WTC11 (cell line): ENCODE results near the gene RSU1. TPM values are rescaled to one million over a fixed set of nuclear protein-coding genes. Genes with fewer than 3 reads are reported as not detected.

ENCODE experiments used
- ATAC-seq: fragments of 200-7000 bp; cut with Tn5 transposase; 2 replicates; pipeline ENCODE4 v1.10.0; 2021; ENCODE audit warnings: mild to moderate bottlenecking, moderate library complexity
- CTCF ChIA-PET: fragments of 300-600 bp; sonication (Branson Sonifier 250); formaldehyde crosslinking; loops from one replicate; lab custom pipeline; 2021; ENCODE audit warnings: antibody characterized with exemption; lab: Charles Lee
- POLR2A ChIA-PET: fragments of 350-600 bp; sonication (Branson Sonifier 250); formaldehyde crosslinking; loops from one replicate; lab custom pipeline; 2021; ENCODE audit warnings: antibody characterized with exemption; lab: Charles Lee
- DNase-seq: peaks from one replicate; pipeline ENCODE4 v3.0.0; 2021; ENCODE audit warnings: low spot score
- H3K27ac Mint-ChIP-seq: 2 replicates; pipeline ENCODE4 v1.8.0; 2021; ENCODE audit warnings: mixed read lengths
- H3K27me3 Mint-ChIP-seq: 2 replicates; pipeline ENCODE4 v1.8.0; 2021; ENCODE audit warnings: low read depth, mild to moderate bottlenecking, moderate library complexity, mixed read lengths
- H3K36me3 Mint-ChIP-seq: 2 replicates; pipeline ENCODE4 v1.8.0; 2021; ENCODE audit warnings: mixed read lengths
- H3K4me1 Mint-ChIP-seq: 2 replicates; pipeline ENCODE4 v1.8.0; 2022; ENCODE audit warnings: mixed read lengths
- H3K4me3 Mint-ChIP-seq: 2 replicates; pipeline ENCODE4 v1.8.0; 2021; ENCODE audit warnings: mild to moderate bottlenecking, moderate library complexity, mixed read lengths
- H3K9me3 Mint-ChIP-seq: 2 replicates; pipeline ENCODE4 v1.8.0; 2021; ENCODE audit warnings: mixed read lengths
- ATF3 ChIP-seq: sonication (generic); formaldehyde crosslinking; conservative IDR thresholded peaks from 2 replicates; pipeline ENCODE4 v1.8.1; 2022; ENCODE audit warnings: mild to moderate bottlenecking, missing genetic modification reagents
- E2F5 ChIP-seq: sonication (generic); formaldehyde crosslinking; IDR thresholded peaks from 2 replicates; pipeline ENCODE4 v1.8.1; 2022; ENCODE audit warnings: mild to moderate bottlenecking, moderate library complexity, missing genetic modification reagents
- ELF4 ChIP-seq: sonication (generic); formaldehyde crosslinking; IDR thresholded peaks from 2 replicates; pipeline ENCODE4 v1.8.1; 2022; ENCODE audit warnings: low read depth, mild to moderate bottlenecking, moderate library complexity, missing genetic modification reagents
- HMGA2 ChIP-seq: fragments of 250-450 bp; sonication (Bioruptor Pico); IDR thresholded peaks from 2 replicates; pipeline ENCODE4 v1.4.0; 2021; ENCODE audit warnings: mild to moderate bottlenecking, moderate library complexity
- HMGXB4 ChIP-seq: sonication (generic); formaldehyde crosslinking; IDR thresholded peaks from 2 replicates; pipeline ENCODE4 v1.8.1; 2023; ENCODE audit warnings: mild to moderate bottlenecking, moderate library complexity, missing genetic modification reagents
- KAT7 ChIP-seq: sonication (generic); formaldehyde crosslinking; IDR thresholded peaks from 2 replicates; pipeline ENCODE4 v1.8.1; 2023; ENCODE audit warnings: missing genetic modification reagents, mild to moderate bottlenecking, borderline replicate concordance
- MYBL2 ChIP-seq: sonication (generic); formaldehyde crosslinking; IDR thresholded peaks from 2 replicates; pipeline ENCODE4 v1.8.1; 2023; ENCODE audit warnings: mild to moderate bottlenecking, moderate library complexity, missing genetic modification reagents
- RORB ChIP-seq: fragments of 250-450 bp; sonication (Bioruptor Pico); IDR thresholded peaks from 2 replicates; pipeline ENCODE4 v1.9.0; 2021; ENCODE audit warnings: mild to moderate bottlenecking
- SMAD4 ChIP-seq: sonication (generic); formaldehyde crosslinking; IDR thresholded peaks from 2 replicates; pipeline ENCODE4 v1.8.0; 2022; ENCODE audit warnings: mild to moderate bottlenecking, missing genetic modification reagents
- STAT6 ChIP-seq: sonication (generic); formaldehyde crosslinking; conservative IDR thresholded peaks from 2 replicates; pipeline ENCODE4 v1.8.1; 2023; ENCODE audit warnings: mild to moderate bottlenecking, low read depth, missing genetic modification reagents, moderate library complexity
- TEAD4 ChIP-seq: sonication (generic); formaldehyde crosslinking; IDR thresholded peaks from 2 replicates; pipeline ENCODE4 v1.8.0; 2022; ENCODE audit warnings: mild to moderate bottlenecking, missing genetic modification reagents
- USF2 ChIP-seq: sonication (generic); formaldehyde crosslinking; IDR thresholded peaks from 2 replicates; pipeline ENCODE4 v1.8.1; 2023; ENCODE audit warnings: mild to moderate bottlenecking, missing genetic modification reagents, moderate library complexity
- ZBTB43 ChIP-seq: sonication (generic); formaldehyde crosslinking; IDR thresholded peaks from 2 replicates; pipeline ENCODE4 v1.8.1; 2023; ENCODE audit warnings: mild to moderate bottlenecking, missing genetic modification reagents
- ZNF121 ChIP-seq: sonication (generic); formaldehyde crosslinking; IDR thresholded peaks from 2 replicates; pipeline ENCODE4 v1.8.0; 2023; ENCODE audit warnings: missing genetic modification reagents
- ZNF138 ChIP-seq: sonication (generic); formaldehyde crosslinking; conservative IDR thresholded peaks from 2 replicates; pipeline ENCODE4 v1.8.1; 2022; ENCODE audit warnings: mild to moderate bottlenecking, moderate library complexity, missing genetic modification reagents
- ZNF219 ChIP-seq: sonication (generic); formaldehyde crosslinking; IDR thresholded peaks from 2 replicates; pipeline ENCODE4 v1.8.0; 2023; ENCODE audit warnings: missing genetic modification reagents, mild to moderate bottlenecking, borderline replicate concordance
- ZNF232 ChIP-seq: sonication (generic); formaldehyde crosslinking; IDR thresholded peaks from 2 replicates; pipeline ENCODE4 v1.8.0; 2022; ENCODE audit warnings: mild to moderate bottlenecking, missing genetic modification reagents
- ZNF281 ChIP-seq: sonication (generic); formaldehyde crosslinking; IDR thresholded peaks from 2 replicates; pipeline ENCODE4 v1.8.0; 2023; ENCODE audit warnings: mild to moderate bottlenecking, missing genetic modification reagents
- ZNF423 ChIP-seq: fragments of 250-450 bp; sonication (Bioruptor Pico); IDR thresholded peaks from 2 replicates; pipeline ENCODE4 v2.1.2; 2022; ENCODE audit warnings: mild to moderate bottlenecking, moderate library complexity
- ZNF671 ChIP-seq: fragments of 250-450 bp; sonication (Bioruptor Pico); IDR thresholded peaks from 2 replicates; pipeline ENCODE4 v1.8.0; 2021; ENCODE audit warnings: mild to moderate bottlenecking
- ZSCAN18 ChIP-seq: fragments of 250-450 bp; sonication (Bioruptor Pico); IDR thresholded peaks from 2 replicates; pipeline ENCODE4 v2.1.2; 2022; ENCODE audit warnings: mild to moderate bottlenecking, moderate library complexity
- total RNA-seq: library from RNA; stranded (reverse); gene quantifications from 3 replicates; pipeline ENCODE4 v1.2.3, GENCODE V29; 2021

The RSU1 gene
- total RNA-seq, 1 experiment from 2014 or later: 46.4 TPM

GRCh38 chr10:16853809-16854208 lies 36.6 kb upstream of the RSU1 start:
- CTCF ChIA-PET: interaction anchor here (1.2 kb wide), 1 partner anchor 522 kb away, joined by 3 read pairs; no protein-coding TSS in a partner anchor
- DNase-seq: no peak
- no peaks in the 10 kb centered on the region for H3K36me3 Mint-ChIP-seq
- H3K4me1 Mint-ChIP-seq: peaks cover 50% of the 10 kb centered on the region
- TF ChIP-seq RORB (CRISPR knock-in tag) (no peak), ZNF232 (CRISPR knock-in tag) (no peak), STAT6 (CRISPR knock-in tag) (no peak), HMGA2 (CRISPR knock-in tag) (no peak), SMAD4 (CRISPR knock-in tag) (no peak), KAT7 (CRISPR knock-in tag) (no peak), ZNF138 (CRISPR knock-in tag) (no peak), ZSCAN18 (CRISPR knock-in tag) (no peak), MYBL2 (CRISPR knock-in tag) (no peak), ZNF219 (no peak), E2F5 (CRISPR knock-in tag) (no peak), ZBTB43 (CRISPR knock-in tag) (no peak)
- TF ChIP-seq, all 79 proteins: peak for 0
- no peaks in the 10 kb centered on the region for H3K9me3 Mint-ChIP-seq
- ATAC-seq: no peak
- POLR2A ChIA-PET: no interaction called here
- no peak overlapping the region for H3K4me3 Mint-ChIP-seq
- no peak overlapping the region for H3K27ac Mint-ChIP-seq
- no peaks in the 10 kb centered on the region for H3K27me3 Mint-ChIP-seq

GRCh38 chr10:16853201-16853600 lies 36.0 kb upstream of the RSU1 start:
- ChIA-PET POLR2A (no interaction called here), CTCF (interaction anchor here (0.6 kb wide), 1 partner anchor 442 kb away, joined by 3 read pairs; no protein-coding TSS in a partner anchor)
- peaks cover 52% of the 10 kb centered on the region for H3K4me1 Mint-ChIP-seq
- H3K27me3 Mint-ChIP-seq: no peaks in the 10 kb centered on the region
- H3K36me3 Mint-ChIP-seq: no peaks in the 10 kb centered on the region
- no peaks in the 10 kb centered on the region for H3K9me3 Mint-ChIP-seq
- ATAC-seq: no peak
- H3K27ac Mint-ChIP-seq: no peak overlapping the region
- DNase-seq: no peak
- H3K4me3 Mint-ChIP-seq: no peak overlapping the region
- TF ChIP-seq ZNF671 (no peak), TEAD4 (CRISPR knock-in tag) (no peak), USF2 (CRISPR knock-in tag) (no peak), ATF3 (CRISPR knock-in tag) (no peak), ZNF423 (no peak), ZNF121 (CRISPR knock-in tag) (no peak), ZNF281 (no peak), STAT6 (CRISPR knock-in tag) (no peak), HMGXB4 (CRISPR knock-in tag) (no peak), ELF4 (CRISPR knock-in tag) (no peak)
